AG04450 (cell line): ENCODE measurements around the gene KCNN2. TPM values are rescaled to one million over a fixed set of nuclear protein-coding genes. Genes with fewer than 3 reads are reported as not detected.

ENCODE experiments used
- CTCF ChIA-PET: fragments of 300-600, 350-600 bp; formaldehyde crosslinking; extraction: SDS; loops from one replicate; lab custom pipeline; 2022; ENCODE audit warnings: antibody characterized with exemption, inconsistent platforms; lab: Charles Lee
- POLR2A ChIA-PET: fragments of 350-600 bp; formaldehyde crosslinking; extraction: SDS; loops from one replicate; lab custom pipeline; 2021; ENCODE audit warnings: antibody characterized with exemption, inconsistent platforms; lab: Yijun Ruan, JAX
- DNase-seq: peaks from one replicate; pipeline ENCODE4 v3.0.0-alpha.2; 2011; ENCODE audit warnings: low read depth, low spot score
- H3K27ac ChIP-seq: one replicate; pipeline ENCODE4 v1.5.1; 2012; ENCODE audit warnings: low read depth, low read length, control low read depth
- H3K27me3 ChIP-seq: one replicate; pipeline ENCODE4 v1.6.0; 2012; ENCODE audit warnings: low read length; ENCODE audit not compliant: control insufficient read depth, insufficient read depth
- H3K4me3 ChIP-seq: 2 replicates; pipeline ENCODE4 v1.5.1; 2011; ENCODE audit warnings: mild to moderate bottlenecking, low read depth, low read length, control low read depth
- H3K9me3 ChIP-seq: 2 replicates; pipeline ENCODE4 v1.5.1; 2012; ENCODE audit warnings: low read length; ENCODE audit not compliant: control insufficient read depth, insufficient read depth
- polyA plus RNA-seq: library from polyadenylated mRNA; depleted of rRNA; stranded (reverse); fragments of >200 nt; gene quantifications from 2 replicates; pipeline ENCODE4 v1.2.3, GENCODE V29; 2011
- TF ChIP-seq, protein P1 (sequence below): IDR thresholded peaks from 2 replicates; pipeline ENCODE4 v1.5.1; 2011; ENCODE audit warnings: low read depth, low read length, control low read depth, inconsistent platforms

Gene KCNN2
- polyA plus RNA-seq, 1 experiment, result 0.86 TPM

- ChIA-PET CTCF (no interaction called here), POLR2A (no interaction called here)
- Histone ChIP-seq H3K27me3 (no peaks in the 10 kb centered on the region), H3K9me3 (no peaks in the 10 kb centered on the region), H3K4me3 (no peak overlapping the region), H3K27ac (no peak overlapping the region)
- no peak for DNase-seq
- TF ChIP-seq, protein P1, sequence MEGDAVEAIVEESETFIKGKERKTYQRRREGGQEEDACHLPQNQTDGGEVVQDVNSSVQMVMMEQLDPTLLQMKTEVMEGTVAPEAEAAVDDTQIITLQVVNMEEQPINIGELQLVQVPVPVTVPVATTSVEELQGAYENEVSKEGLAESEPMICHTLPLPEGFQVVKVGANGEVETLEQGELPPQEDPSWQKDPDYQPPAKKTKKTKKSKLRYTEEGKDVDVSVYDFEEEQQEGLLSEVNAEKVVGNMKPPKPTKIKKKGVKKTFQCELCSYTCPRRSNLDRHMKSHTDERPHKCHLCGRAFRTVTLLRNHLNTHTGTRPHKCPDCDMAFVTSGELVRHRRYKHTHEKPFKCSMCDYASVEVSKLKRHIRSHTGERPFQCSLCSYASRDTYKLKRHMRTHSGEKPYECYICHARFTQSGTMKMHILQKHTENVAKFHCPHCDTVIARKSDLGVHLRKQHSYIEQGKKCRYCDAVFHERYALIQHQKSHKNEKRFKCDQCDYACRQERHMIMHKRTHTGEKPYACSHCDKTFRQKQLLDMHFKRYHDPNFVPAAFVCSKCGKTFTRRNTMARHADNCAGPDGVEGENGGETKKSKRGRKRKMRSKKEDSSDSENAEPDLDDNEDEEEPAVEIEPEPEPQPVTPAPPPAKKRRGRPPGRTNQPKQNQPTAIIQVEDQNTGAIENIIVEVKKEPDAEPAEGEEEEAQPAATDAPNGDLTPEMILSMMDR, result no peak
Observed at GRCh38 chr5:114387433-114387832, 25.6 kb downstream of the KCNN2 start.

GRCh38 chr5:114390431-114390830 lies 28.6 kb downstream of the KCNN2 start:
- POLR2A ChIA-PET, result no interaction called here
- Histone ChIP-seq H3K9me3 (no peaks in the 10 kb centered on the region), H3K27ac (no peak overlapping the region), H3K4me3 (no peak overlapping the region), H3K27me3 (no peaks in the 10 kb centered on the region)
- TF ChIP-seq, protein P1, result no peak
- CTCF ChIA-PET, result interaction anchor here (1.1 to 1.3 kb wide), 2 partner anchors 30 to 60 kb away, joined by 4 read pairs; no protein-coding TSS in a partner anchor
- no peak for DNase-seq

- no peaks in the 10 kb centered on the region for H3K27me3 ChIP-seq
- ChIA-PET CTCF (no interaction called here), POLR2A (no interaction called here)
- H3K4me3 ChIP-seq, result no peak overlapping the region
- TF ChIP-seq, protein P1, result no peak
- no peak overlapping the region for H3K27ac ChIP-seq
- no peaks in the 10 kb centered on the region for H3K9me3 ChIP-seq
- DNase-seq, result no peak
Observed at GRCh38 chr5:114391321-114391720, 29.5 kb downstream of the KCNN2 start.

DNA sequence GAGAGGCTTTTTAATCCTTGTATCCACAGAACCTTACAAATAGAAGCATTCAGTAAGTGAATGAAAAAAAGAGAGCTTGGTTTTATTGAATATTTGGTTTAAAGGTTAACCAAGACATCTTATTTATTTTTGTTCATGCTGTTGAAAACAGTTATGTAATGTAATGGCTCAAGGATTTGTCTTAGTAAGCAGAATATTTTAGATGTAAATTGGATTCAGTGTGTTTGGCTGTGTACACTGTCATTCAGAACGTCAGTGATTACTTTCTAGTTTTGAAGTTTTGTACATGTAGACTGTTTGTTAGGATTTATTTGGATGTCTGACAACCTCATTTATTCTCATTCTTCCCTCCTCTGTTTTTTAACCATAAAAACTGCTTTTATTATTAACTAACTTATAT lies 31.3 kb downstream of the KCNN2 start:
- H3K27me3 ChIP-seq, result no peaks in the 10 kb centered on the region
- ChIA-PET POLR2A (no interaction called here), CTCF (no interaction called here)
- no peaks in the 10 kb centered on the region for H3K9me3 ChIP-seq
- no peak for DNase-seq
- no peak overlapping the region for H3K4me3 ChIP-seq
- no peak overlapping the region for H3K27ac ChIP-seq
- TF ChIP-seq, protein P1, result no peak

- ChIA-PET CTCF (no interaction called here), POLR2A (no interaction called here)
- TF ChIP-seq, protein P1, result no peak
- Histone ChIP-seq H3K27ac (no peak overlapping the region), H3K9me3 (no peaks in the 10 kb centered on the region), H3K27me3 (no peaks in the 10 kb centered on the region), H3K4me3 (no peak overlapping the region)
- no peak for DNase-seq
Observed at GRCh38 chr5:114402206-114402605, 40.3 kb downstream of the KCNN2 start.
